Activated CD4-positive, alpha-beta T cell treated with anti-CD3 and anti-CD28 coated beads, Interleukin-2, Interleukin-4, amounts not matched to agents 100 ng/mL and 50 ng/mL, durations not matched to agents 16 hours and 8 hours (primary cell): ENCODE measurements around the gene FERMT1.

Experiments used
- DNase-seq: peaks from one replicate; pipeline ENCODE4 v3.0.0-alpha.2; 2020; ENCODE audit warnings: low spot score

FERMT1 gene

GRCh38 chr20:6122873-6123648 is at the start of gene FERMT1:
FERMT1 (minus strand) TSS chr20:6123030; CDS start chr20:6119554, 3,476 bp downstream.
- peak; percentile 21 for DNase-seq

- DNase-seq = no peak
Measured at GRCh38 chr20:6169251-6169650, 46.4 kb upstream of the FERMT1 start.

GRCh38 chr20:6168204-6168603 is 45.4 kb upstream of the FERMT1 start:
- DNase-seq = no peak

- DNase-seq = no peak
Measured at GRCh38 chr20:6165346-6165745, 42.5 kb upstream of the FERMT1 start.

- no peak for DNase-seq
Measured at GRCh38 chr20:6164421-6165341, 41.9 kb upstream of the FERMT1 start.

- no peak for DNase-seq
Measured at GRCh38 chr20:6160736-6161135, 37.9 kb upstream of the FERMT1 start.

GRCh38 chr20:6157345-6157744 is 34.5 kb upstream of the FERMT1 start:
- DNase-seq = peak; percentile 10

GRCh38 chr20:6152777-6153176 is 29.9 kb upstream of the FERMT1 start:
- no peak for DNase-seq

- DNase-seq = no peak
Measured at GRCh38 chr20:6148073-6148472, 25.2 kb upstream of the FERMT1 start.

- DNase-seq = peak; percentile 61
Measured at GRCh38 chr20:6142348-6142993, 19.6 kb upstream of the FERMT1 start.

- peak; percentile 17 for DNase-seq
Measured at GRCh38 chr20:6140947-6141346, 18.1 kb upstream of the FERMT1 start.

- DNase-seq = no peak
Measured at GRCh38 chr20:6135347-6135746, 12.5 kb upstream of the FERMT1 start.

GRCh38 chr20:6134592-6134991 is 11.8 kb upstream of the FERMT1 start:
- no peak for DNase-seq

- DNase-seq = no peak
Measured at GRCh38 chr20:6130045-6130444, 7.2 kb upstream of the FERMT1 start.

- no peak for DNase-seq
Measured at GRCh38 chr20:6127825-6128224, 5.0 kb upstream of the FERMT1 start.

GRCh38 chr20:6126846-6127245 is 4.0 kb upstream of the FERMT1 start:
- DNase-seq = no peak

GRCh38 chr20:6123649-6124014 is 802 bp upstream of the FERMT1 start:
- DNase-seq = no peak

- no peak for DNase-seq
Measured at GRCh38 chr20:6122111-6122872, 538 bp downstream of the FERMT1 start.

GRCh38 chr20:6121504-6121903 is 1.3 kb downstream of the FERMT1 start:
- no peak for DNase-seq

GRCh38 chr20:6120491-6120988 is 2.3 kb downstream of the FERMT1 start:
- no peak for DNase-seq

- DNase-seq = no peak
Measured at GRCh38 chr20:6116758-6117157, 6.1 kb downstream of the FERMT1 start.
